Epithelial cell of alveolus of lung (primary cell): ENCODE measurements around the gene AGAP5. TPM values are rescaled to one million over a fixed set of nuclear protein-coding genes. Genes with fewer than 3 reads are reported as not detected.

Experiments
- total RNA-seq: library from RNA; depleted of rRNA; stranded (reverse); fragments of >200 nt; gene quantifications from 2 replicates; pipeline ENCODE4 v1.2.1, GENCODE V29; 2015

AGAP5 gene
- 0.13 and 4.4 TPM in 2 replicates for total RNA-seq

GRCh38 chr10:73697675-73698159, at the start of gene AGAP5:
AGAP5 (minus strand) TSS chr10:73698109; CDS start chr10:73697755, 354 bp downstream.

DNA sequence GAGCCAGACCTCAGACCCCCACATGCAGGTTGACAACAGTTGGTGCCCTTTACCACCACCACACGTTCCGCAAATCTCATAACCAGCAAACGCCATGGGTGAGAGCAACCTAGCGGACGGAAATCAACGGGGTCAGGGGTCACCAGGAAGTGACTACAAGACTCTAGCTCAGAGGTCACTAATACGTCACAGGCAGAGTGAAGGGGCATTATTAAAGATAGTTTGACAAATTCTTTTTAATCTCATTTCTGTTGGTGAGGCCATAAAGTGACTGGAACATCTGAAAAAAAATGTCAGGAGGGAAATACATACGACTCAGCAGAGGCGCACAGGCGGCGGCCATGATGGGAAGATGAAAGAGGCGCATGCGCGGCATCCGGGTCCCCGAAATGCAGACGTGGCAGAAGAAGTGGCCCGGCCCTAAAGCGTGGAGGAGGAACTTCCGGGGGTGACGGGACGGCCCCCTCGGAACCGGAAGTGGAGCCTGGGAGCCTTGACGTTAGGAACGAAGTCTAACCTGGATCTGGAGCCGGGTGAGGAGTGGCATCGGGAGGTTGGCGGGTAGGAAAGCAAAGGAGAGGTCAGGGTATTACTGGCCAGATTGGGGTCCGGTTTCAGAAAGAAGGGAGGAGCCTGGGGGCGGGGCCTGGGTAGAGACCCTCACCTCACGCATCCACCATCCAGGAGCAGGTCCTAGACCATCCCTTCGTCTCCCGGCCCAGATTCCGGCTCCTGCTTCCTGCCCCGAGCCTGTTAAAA, 46.2 kb upstream of the AGAP5 start, which contains the start of gene SEC24C:
TSS of gene SEC24C (plus strand) at position 468 of the 759 bp plus-strand sequence. CDS start 2,461 bp downstream, outside the sequence.

GRCh38 chr10:73655990-73656298, 42.0 kb downstream of the AGAP5 start, which contains the start of gene SYNPO2L:
SYNPO2L (minus strand) TSS chr10:73656029; CDS start chr10:73655922, 107 bp downstream.

DNA sequence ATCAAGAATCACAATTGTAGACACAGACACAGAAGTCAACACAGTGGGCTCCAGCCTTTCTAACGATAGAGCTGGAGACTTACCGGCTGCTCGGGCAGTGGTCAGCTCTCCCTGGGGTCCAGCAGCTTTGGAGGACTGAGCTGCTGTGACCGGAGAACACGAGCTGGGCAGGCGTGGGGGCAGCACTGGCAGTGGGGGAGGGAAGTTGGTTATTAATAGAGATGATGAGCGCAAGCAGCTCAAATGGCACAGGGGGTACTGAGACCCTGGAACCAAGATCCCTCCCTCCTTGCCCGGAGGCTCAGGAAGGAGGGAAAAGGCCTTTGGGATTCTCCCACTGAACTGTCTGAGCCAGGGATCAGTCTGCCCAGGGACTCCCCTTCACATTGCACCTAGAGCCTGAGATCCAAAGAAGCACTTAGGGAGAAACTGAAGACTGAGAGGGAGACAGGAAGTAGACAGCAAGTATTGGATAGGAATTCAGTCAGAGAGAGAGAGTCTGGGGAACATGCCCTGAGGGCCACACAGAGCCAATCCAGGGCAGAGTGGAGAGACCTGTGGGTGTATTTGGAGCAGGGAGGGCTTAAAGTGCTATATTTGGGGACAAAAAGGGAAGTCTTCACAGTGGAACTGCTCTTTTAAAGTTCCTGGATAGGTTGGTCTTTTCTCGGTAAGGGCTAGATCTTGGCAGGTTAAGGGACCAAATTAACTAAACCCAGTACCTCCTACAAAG, 56.4 kb downstream of the AGAP5 start, which contains the start of gene MYOZ1:
TSS of gene MYOZ1 (minus strand) at position 147 of the 733 bp plus-strand sequence. CDS start 1,457 bp downstream, outside the sequence.

Other genes starting within 250 kb of the AGAP5 start
- 20.7 and 22.8 TPM in 2 replicates for gene PPP3CB, start 202.1 kb downstream of the AGAP5 start, total RNA-seq
- gene USP54, start 106.8 kb downstream of the AGAP5 start, total RNA-seq = 5.8 and 6.5 TPM in 2 replicates
- gene MYOZ1, start 56.6 kb downstream of the AGAP5 start, total RNA-seq = 0.39 TPM in 1 of 2 replicates, not detected in the other
- 0.08 TPM in 1 of 2 replicates, not detected in the other for gene SYNPO2L, start 42.1 kb downstream of the AGAP5 start, total RNA-seq
- 55.7 and 56.8 TPM in 2 replicates for gene SEC24C, start 46.3 kb upstream of the AGAP5 start, total RNA-seq
- 40.6 and 56.0 TPM in 2 replicates for gene CHCHD1, start 83.9 kb upstream of the AGAP5 start, total RNA-seq
- 33.4 and 90.1 TPM in 2 replicates for gene ZSWIM8, start 87.5 kb upstream of the AGAP5 start, total RNA-seq
- gene NDST2, start 113.5 kb upstream of the AGAP5 start, total RNA-seq = 7.4 and 35.7 TPM in 2 replicates
- gene CAMK2G, start 176.4 kb upstream of the AGAP5 start, total RNA-seq = 14.7 and 18.3 TPM in 2 replicates
- 156 and 449 TPM in 2 replicates for gene PLAU, start 213.0 kb upstream of the AGAP5 start, total RNA-seq